ENCODE data around the gene AQP2.

The AQP2 gene

GRCh38 chr12:49950273-49951251 lies at the start of gene AQP2:
AQP2 (plus strand) TSS chr12:49950737; CDS start chr12:49950831, 94 bp downstream.
- DNase-seq, result no peak

GRCh38 chr12:49901026-49901425 lies 49.5 kb upstream of the AQP2 start:
- DNase-seq, result no peak

GRCh38 chr12:49901986-49902385 lies 48.6 kb upstream of the AQP2 start:
- DNase-seq, result no peak

- no peak for DNase-seq
Observed at GRCh38 chr12:49902399-49903350, 47.9 kb upstream of the AQP2 start.

- DNase-seq, result no peak
Observed at GRCh38 chr12:49903351-49903699, 47.2 kb upstream of the AQP2 start.

- DNase-seq, result peak; percentile 30
Observed at GRCh38 chr12:49903700-49904423, 46.7 kb upstream of the AQP2 start, which contains the start of gene FAIM2. FAIM2 (minus strand) TSS chr12:49903900; CDS start chr12:49903792, 108 bp downstream.

GRCh38 chr12:49904601-49905000 lies 45.9 kb upstream of the AQP2 start:
- no peak for DNase-seq

- DNase-seq, result no peak
Observed at GRCh38 chr12:49905718-49906314, 44.7 kb upstream of the AQP2 start.

- DNase-seq, result no peak
Observed at GRCh38 chr12:49907352-49907751, 43.2 kb upstream of the AQP2 start.

GRCh38 chr12:49909356-49909755 lies 41.2 kb upstream of the AQP2 start:
- DNase-seq, result no peak

GRCh38 chr12:49909826-49910225 lies 40.7 kb upstream of the AQP2 start:
- no peak for DNase-seq

- DNase-seq, result no peak
Observed at GRCh38 chr12:49910331-49911212, 40.0 kb upstream of the AQP2 start.

GRCh38 chr12:49911213-49911605 lies 39.3 kb upstream of the AQP2 start:
- DNase-seq, result no peak

- no peak for DNase-seq
Observed at GRCh38 chr12:49912345-49913255, 37.9 kb upstream of the AQP2 start.

GRCh38 chr12:49916129-49916919 lies 34.2 kb upstream of the AQP2 start:
- DNase-seq, result no peak

- DNase-seq, result no peak
Observed at GRCh38 chr12:49917166-49917787, 33.3 kb upstream of the AQP2 start.

GRCh38 chr12:49917788-49918173 lies 32.8 kb upstream of the AQP2 start:
- DNase-seq, result no peak

GRCh38 chr12:49920241-49920914 lies 30.2 kb upstream of the AQP2 start:
- DNase-seq, result no peak

All from activated gamma-delta T cell treated with Interleukin-2 at 50 U/mL for 16 hours (primary cell).